H7 (cell line): Measurements from ENCODE around the gene PDCD1LG2. TPM values are rescaled to one million over a fixed set of nuclear protein-coding genes. Genes with fewer than 3 reads are reported as not detected.

Experiments
- DNase-seq: peaks from one replicate; pipeline ENCODE4 v3.0.0; 2012
- H3K27me3 ChIP-seq: 2 replicates; pipeline ENCODE4 v1.6.0; 2011; ENCODE audit warnings: mild to moderate bottlenecking, low read length; ENCODE audit not compliant: control insufficient read depth, insufficient read depth
- H3K36me3 ChIP-seq: replicated peaks from 2 replicates; pipeline ENCODE4 v1.5.1; 2011; ENCODE audit warnings: low read length; ENCODE audit not compliant: control insufficient read depth, insufficient read depth
- H3K4me3 ChIP-seq: 2 replicates; pipeline ENCODE4 v1.5.1; 2011; ENCODE audit warnings: low read depth, mild to moderate bottlenecking, control low read depth, low read length, moderate library complexity; ENCODE audit not compliant: insufficient read depth
- total RNA-seq: library from RNA; depleted of rRNA; stranded (reverse); fragments of >200 nt; shearing (Covaris generic); gene quantifications from 2 replicates; pipeline ENCODE4 v1.2.3, GENCODE V29; 2014

The PDCD1LG2 gene
- total RNA-seq, 1 experiment from 2014 or later, result not detected

- H3K27me3 ChIP-seq, result no peaks in the 10 kb centered on the region; the same call in 1 of the 2 replicates
- no peak for DNase-seq
- H3K36me3 ChIP-seq, result no peaks in the 10 kb centered on the region
- no peak overlapping the region for H3K4me3 ChIP-seq
Measured at GRCh38 chr9:5561828-5562488, 51.6 kb downstream of the PDCD1LG2 start.

- H3K36me3 ChIP-seq, result no peaks in the 10 kb centered on the region
- no peak for DNase-seq
- H3K27me3 ChIP-seq, result no peaks in the 10 kb centered on the region; the same call in 1 of the 2 replicates
- H3K4me3 ChIP-seq, result no peak overlapping the region
Measured at GRCh38 chr9:5562806-5563416, 52.6 kb downstream of the PDCD1LG2 start.

DNA sequence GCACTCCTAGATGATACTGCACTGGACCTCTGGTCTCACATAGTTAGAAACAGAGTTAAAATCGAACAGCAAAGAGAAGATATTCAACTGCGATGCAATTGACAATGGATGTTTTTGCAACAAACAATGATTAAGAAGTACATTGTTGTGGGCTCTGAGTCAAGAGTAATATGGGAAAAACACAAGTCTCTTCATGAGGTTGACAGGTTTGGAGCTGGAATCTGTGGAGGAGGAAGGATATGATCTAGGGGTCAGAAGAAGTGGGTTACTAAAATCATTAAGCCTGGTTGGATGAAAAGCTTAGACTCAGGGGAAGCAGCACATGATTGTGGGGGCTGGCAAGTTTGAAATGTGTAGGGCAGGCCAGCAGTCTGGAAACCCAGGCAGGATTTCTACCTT lies 53.1 kb downstream of the PDCD1LG2 start:
- H3K4me3 ChIP-seq, result no peak overlapping the region
- H3K36me3 ChIP-seq, result no peaks in the 10 kb centered on the region
- no peaks in the 10 kb centered on the region; the same call in 1 of the 2 replicates for H3K27me3 ChIP-seq
- no peak for DNase-seq

DNA sequence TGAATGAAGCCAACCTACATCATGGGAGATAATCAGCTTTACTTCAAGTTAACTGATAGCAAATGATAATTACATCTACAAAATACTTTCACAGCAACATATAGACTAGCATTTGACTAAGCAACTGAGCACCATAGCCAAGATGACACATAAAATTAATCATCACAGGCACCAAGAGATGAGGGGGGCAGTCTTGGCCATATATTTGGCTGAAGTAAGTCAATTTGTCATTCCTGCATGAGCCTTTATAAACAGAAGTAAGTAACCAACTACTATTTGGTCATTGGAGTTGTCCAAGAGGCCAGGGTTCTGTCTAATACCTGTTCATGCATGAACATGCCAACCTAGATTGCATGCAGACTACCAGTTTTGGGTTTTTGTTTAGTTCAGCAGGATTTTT lies 53.6 kb downstream of the PDCD1LG2 start:
- Histone ChIP-seq H3K27me3 (no peaks in the 10 kb centered on the region; the same call in 1 of the 2 replicates), H3K36me3 (no peaks in the 10 kb centered on the region), H3K4me3 (no peak overlapping the region)
- no peak for DNase-seq

- no peak for DNase-seq
- Histone ChIP-seq H3K4me3 (no peak overlapping the region), H3K36me3 (no peaks in the 10 kb centered on the region), H3K27me3 (no peaks in the 10 kb centered on the region; the same call in 1 of the 2 replicates)
Measured at GRCh38 chr9:5566054-5566618, 55.8 kb downstream of the PDCD1LG2 start.

GRCh38 chr9:5568868-5569267 lies 58.5 kb downstream of the PDCD1LG2 start:
- Histone ChIP-seq H3K4me3 (no peak overlapping the region), H3K27me3 (no peaks in the 10 kb centered on the region; the same call in 1 of the 2 replicates), H3K36me3 (no peaks in the 10 kb centered on the region)
- no peak for DNase-seq

GRCh38 chr9:5569409-5569808 lies 59.1 kb downstream of the PDCD1LG2 start:
- Histone ChIP-seq H3K4me3 (no peak overlapping the region), H3K36me3 (no peaks in the 10 kb centered on the region), H3K27me3 (no peaks in the 10 kb centered on the region)
- DNase-seq, result no peak

- DNase-seq, result no peak
- no peaks in the 10 kb centered on the region for H3K36me3 ChIP-seq
- H3K27me3 ChIP-seq, result no peaks in the 10 kb centered on the region
- no peak overlapping the region for H3K4me3 ChIP-seq
Measured at GRCh38 chr9:5569891-5570290, 59.6 kb downstream of the PDCD1LG2 start.

DNA sequence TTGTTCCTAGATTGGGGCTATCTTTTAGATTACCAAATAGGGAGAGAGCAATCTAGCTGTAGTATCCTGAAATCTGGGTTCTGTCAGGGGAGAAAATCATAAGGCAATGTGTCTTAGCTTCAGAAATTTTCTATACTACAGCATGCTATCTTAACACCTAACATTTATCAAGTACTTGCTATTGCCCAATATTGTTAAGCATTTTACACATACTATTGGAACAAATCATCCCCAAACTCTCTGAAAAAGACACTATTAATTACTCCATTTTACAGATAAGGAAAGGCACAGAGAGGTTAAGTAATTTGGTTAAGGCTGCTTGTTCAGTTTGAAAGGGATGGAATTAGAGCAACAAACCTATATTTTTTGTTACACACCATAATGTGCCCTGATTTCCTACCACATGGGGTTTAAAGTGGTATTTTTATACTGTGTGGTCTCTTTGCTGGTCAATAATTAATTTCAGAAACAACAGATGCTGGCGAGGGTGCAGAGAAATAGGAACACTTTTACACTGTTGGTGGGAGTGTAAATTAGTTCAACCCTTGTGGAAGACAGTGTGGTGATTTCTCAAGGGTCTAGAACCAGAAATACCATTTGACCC lies 61.4 kb downstream of the PDCD1LG2 start:
- Histone ChIP-seq H3K4me3 (no peak overlapping the region), H3K27me3 (no peaks in the 10 kb centered on the region), H3K36me3 (no peaks in the 10 kb centered on the region)
- DNase-seq, result no peak

GRCh38 chr9:5574097-5574496 lies 63.8 kb downstream of the PDCD1LG2 start:
- Histone ChIP-seq H3K36me3 (no peaks in the 10 kb centered on the region), H3K4me3 (no peak overlapping the region), H3K27me3 (no peaks in the 10 kb centered on the region)
- no peak for DNase-seq

GRCh38 chr9:5575000-5575399 lies 64.7 kb downstream of the PDCD1LG2 start:
- H3K36me3 ChIP-seq, result no peaks in the 10 kb centered on the region
- peak; percentile 4 for DNase-seq
- H3K4me3 ChIP-seq, result no peak overlapping the region

DNA sequence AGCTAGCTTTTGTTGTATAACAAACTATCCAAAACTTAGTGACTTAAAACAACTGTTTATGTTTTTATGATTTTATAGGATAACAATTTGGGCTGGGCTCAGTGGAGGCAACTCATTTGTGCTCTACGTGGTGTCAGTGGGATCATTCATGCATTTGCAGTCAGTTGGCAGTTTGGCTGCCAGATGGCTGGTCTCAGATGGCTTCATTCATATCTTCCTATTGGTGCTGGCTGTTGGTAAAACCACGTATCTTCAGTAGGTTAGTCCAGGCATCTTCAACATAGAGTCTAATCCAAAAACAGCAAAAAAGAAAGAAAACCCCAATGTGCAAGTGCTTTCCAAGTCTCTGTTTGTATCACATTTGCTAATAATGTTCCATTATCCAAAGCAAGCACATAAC lies 66.9 kb downstream of the PDCD1LG2 start:
- DNase-seq, result no peak
- no peaks in the 10 kb centered on the region for H3K36me3 ChIP-seq

More at GRCh38 chr9:5575000-5575399, 64.7 kb downstream of the PDCD1LG2 start:
- no peaks in the 10 kb centered on the region for H3K27me3 ChIP-seq

GRCh38 chr9:5578018-5578697 lies 67.8 kb downstream of the PDCD1LG2 start:
- Histone ChIP-seq H3K4me3 (no peak overlapping the region), H3K36me3 (no peaks in the 10 kb centered on the region), H3K27me3 (no peaks in the 10 kb centered on the region)
- no peak for DNase-seq

More for the DNA sequence above, 66.9 kb downstream of the PDCD1LG2 start:
- no peak overlapping the region for H3K4me3 ChIP-seq
- no peaks in the 10 kb centered on the region for H3K27me3 ChIP-seq

DNA sequence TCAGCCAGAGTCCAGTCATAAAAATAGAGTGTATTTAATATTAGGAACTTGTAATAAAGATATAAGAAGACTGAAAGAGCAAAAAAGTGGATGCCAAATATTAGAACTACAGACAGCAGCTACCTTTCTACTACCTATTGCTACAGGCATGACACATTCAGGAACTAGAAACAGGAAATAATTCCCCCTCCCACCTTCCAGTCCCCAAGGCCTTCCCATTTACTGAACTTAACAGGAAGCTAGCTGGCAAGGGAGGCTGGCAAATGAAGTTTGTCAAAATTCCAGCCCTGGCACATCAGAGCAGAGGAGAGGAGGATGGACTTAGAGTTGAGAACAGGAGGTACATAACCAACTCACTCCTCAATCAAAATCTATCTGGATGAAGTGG lies 68.4 kb downstream of the PDCD1LG2 start:
- Histone ChIP-seq H3K4me3 (no peak overlapping the region), H3K36me3 (no peaks in the 10 kb centered on the region), H3K27me3 (no peaks in the 10 kb centered on the region)
- DNase-seq, result no peak
